Liver (tissue), 9 donors: ENCODE data around the gene PYGL. TPM values are rescaled to one million over a fixed set of nuclear protein-coding genes. Genes with fewer than 3 reads are reported as not detected.

Experiments
- DNase-seq: peaks from one replicate; pipeline ENCODE4 v3.0.0-alpha.2; 2017; ENCODE audit warnings: low spot score
- H3K27ac ChIP-seq, 2 donors: one replicate each; pipeline ENCODE4 v1.7.0; 2013; ENCODE audit warnings: inconsistent platforms in 2 of 2, low read length in 2 of 2, control low read depth in 1 of 2, low read depth in 1 of 2, mild to moderate bottlenecking in 1 of 2
- H3K27me3 ChIP-seq, 4 donors: one replicate each; pipeline versions ENCODE4 v1.6.1 to v1.7.0; 2013; ENCODE audit warnings: low read length in 3 of 4, inconsistent platforms in 1 of 4, mild to moderate bottlenecking in 1 of 4, moderate library complexity in 1 of 4; ENCODE audit not compliant: control insufficient read depth in 4 of 4, insufficient read depth in 4 of 4
- H3K36me3 ChIP-seq, 4 donors: one replicate each; pipeline versions ENCODE4 v1.6.1 to v1.7.0; 2013; ENCODE audit warnings: low read length in 3 of 4, mild to moderate bottlenecking in 3 of 4, low read depth in 1 of 4, moderate library complexity in 1 of 4; ENCODE audit not compliant: control insufficient read depth in 4 of 4, insufficient read depth in 3 of 4
- H3K4me1 ChIP-seq, 4 donors: one replicate each; pipeline versions ENCODE4 v1.6.1 to v1.7.0; 2013; ENCODE audit warnings: low read length in 3 of 4, mild to moderate bottlenecking in 3 of 4, moderate library complexity in 1 of 4; ENCODE audit not compliant: control insufficient read depth in 4 of 4, insufficient read depth in 4 of 4
- H3K4me3 ChIP-seq, 3 donors: one replicate each; pipeline versions ENCODE4 v1.6.1 to v1.7.0; 2013; ENCODE audit warnings: low read length in 3 of 3, control low read depth in 1 of 3, low read depth in 1 of 3, mild to moderate bottlenecking in 1 of 3
- H3K9ac ChIP-seq, 2 donors: one replicate each; pipeline ENCODE4 v1.7.0; 2013; ENCODE audit warnings: low read length in 2 of 2, mild to moderate bottlenecking in 2 of 2, moderate library complexity in 2 of 2, control low read depth in 1 of 2, low read depth in 1 of 2
- H3K9me3 ChIP-seq, 4 donors: one replicate each; pipeline versions ENCODE4 v1.6.1 to v1.7.0; 2013; ENCODE audit warnings: low read length in 3 of 4; ENCODE audit not compliant: control insufficient read depth in 4 of 4
- CTCF ChIP-seq: fragments of 150-350 bp; IDR thresholded peaks from 2 replicates; pipeline ENCODE4 v1.5.1; 2017; ENCODE audit warnings: improper control_type of control experiment, low read depth, low read length; ENCODE audit not compliant: missing input control
- FOXA1 ChIP-seq: IDR thresholded peaks from 2 replicates; pipeline ENCODE4 v1.6.1; 2016; ENCODE audit warnings: antibody characterized with exemption
- FOXA2 ChIP-seq: IDR thresholded peaks from 2 replicates; pipeline ENCODE4 v1.6.1; 2016; ENCODE audit warnings: antibody characterized with exemption
- HNF4A ChIP-seq, 2 donors: conservative IDR thresholded peaks; 2 replicates each; pipeline ENCODE4 v1.6.1; 2016; ENCODE audit warnings: antibody characterized with exemption in 2 of 2, mild to moderate bottlenecking in 2 of 2
- HNF4G ChIP-seq: IDR thresholded peaks from 2 replicates; pipeline ENCODE4 v1.6.1; 2016; ENCODE audit warnings: antibody characterized with exemption
- JUND ChIP-seq, 2 donors: IDR thresholded peaks; 2 replicates each; pipeline ENCODE4 v1.6.1; 2016; ENCODE audit warnings: antibody characterized with exemption in 2 of 2
- RAD21 ChIP-seq, 2 donors: IDR thresholded peaks; 2 replicates each; pipeline ENCODE4 v1.6.1; 2016; ENCODE audit warnings: antibody characterized with exemption in 2 of 2, mild to moderate bottlenecking in 2 of 2
- RXRA ChIP-seq, 2 donors: IDR thresholded peaks; 2 replicates each; pipeline ENCODE4 v1.6.1; 2017 to 2018; ENCODE audit warnings: antibody characterized with exemption in 2 of 2, mild to moderate bottlenecking in 1 of 2
- SP1 ChIP-seq: IDR thresholded peaks from 2 replicates; pipeline ENCODE4 v1.6.1; 2018; ENCODE audit warnings: antibody characterized with exemption, mild to moderate bottlenecking
- TAF1 ChIP-seq: conservative IDR thresholded peaks from 2 replicates; pipeline ENCODE4 v1.6.1; 2016; ENCODE audit warnings: antibody characterized with exemption, mild to moderate bottlenecking
- WGBS: extraction: QIAGEN DNeasy Blood & Tissue Kit; methylation state at CpG from one replicate; pipeline ENCODE4 v1.1.7; 2013; 5-methylcytosine and 5-hydroxymethylcytosine counted together
- polyA plus RNA-seq, 2 donors: library from polyadenylated mRNA; stranded (reverse) in 1 of 2; unstranded in 1 of 2; fragments of 200-250 nt in 1 of 2; fragments of >200 nt in 1 of 2; fragmentation: Nextera tagmentation in 1 of 2; extraction: Ambion mirVana in 1 of 2; gene quantifications; one replicate each; pipeline versions ENCODE4 v1.2.1 to v1.2.3, GENCODE V29; 2013 to 2015
- total RNA-seq, 2 donors: library from RNA; depleted of rRNA; stranded (reverse); fragments of >200 nt; gene quantifications; one replicate each; pipeline ENCODE4 v1.2.3, GENCODE V29; 2014
- TF ChIP-seq, protein P1 (sequence below): IDR thresholded peaks from 2 replicates; pipeline ENCODE4 v1.6.1; 2016; ENCODE audit warnings: antibody characterized with exemption
- TF ChIP-seq, protein P2 (sequence below): IDR thresholded peaks from 2 replicates; pipeline ENCODE4 v1.6.1; 2016; ENCODE audit warnings: antibody characterized with exemption, mild to moderate bottlenecking
- TF ChIP-seq, protein P3 (sequence below): IDR thresholded peaks from 2 replicates; pipeline ENCODE4 v1.6.1; 2016; ENCODE audit warnings: antibody characterized with exemption
- donor health status: healthy.
- donor health status: healthy.
- donor health status: healthy.
- donor health status: healthy.
- donor health status: healthy.

Gene PYGL
- total and polyA plus RNA-seq, 4 donors, result 53.0 to 109 (median 86.3) TPM

DNA sequence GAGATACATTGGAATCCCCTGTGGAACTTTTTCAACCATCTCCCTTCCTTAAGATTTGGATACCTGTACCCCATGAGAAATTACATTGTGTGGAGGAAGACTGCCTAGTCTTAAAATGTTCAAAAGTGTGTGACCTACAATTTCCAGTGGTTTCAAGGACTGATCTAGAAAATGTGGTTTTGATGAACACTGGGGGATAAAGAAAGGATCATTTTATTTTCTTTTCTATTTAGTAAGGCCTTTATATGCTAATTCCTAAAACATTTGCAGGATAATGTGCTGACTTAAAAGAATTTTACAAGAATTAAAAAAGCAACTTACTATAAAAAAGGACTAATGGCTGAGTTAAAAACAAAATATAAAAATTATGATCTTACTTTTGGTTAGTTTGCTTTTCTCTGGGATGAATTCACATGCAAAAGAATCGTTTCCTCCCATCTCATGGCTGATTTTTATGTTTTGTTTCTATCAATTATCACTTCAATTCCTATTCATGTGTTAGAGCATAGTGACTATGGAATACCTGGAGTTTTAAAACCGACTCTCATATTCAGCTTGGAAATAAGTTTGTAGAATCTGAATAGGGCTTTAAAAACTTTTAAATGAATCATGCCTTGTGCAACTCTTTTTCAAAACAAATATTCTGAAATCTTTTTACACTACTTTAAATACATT, 39.9 kb upstream of the PYGL start:
- Histone ChIP-seq H3K27ac (no peak overlapping the region), H3K27me3 (no peaks in the 10 kb centered on the region), H3K4me3 (no peak overlapping the region), H3K9ac (no peak overlapping the region), H3K36me3 (no peaks in the 10 kb centered on the region), H3K4me1 (no peaks in the 10 kb centered on the region), H3K9me3 (no peaks in the 10 kb centered on the region)
- DNase-seq, result no peak
- WGBS, result 86% methylated on average over 2 of the region's 2 CpGs
- TF ChIP-seq HNF4A (conservative IDR thresholded peaks at IDR 0.05), result no peak
- no peak for TF ChIP-seq RAD21 (IDR thresholded peaks at IDR 0.05)
- no peak for TF ChIP-seq FOXA2

GRCh38 chr14:50979941-50980850, 35.9 kb upstream of the PYGL start:
- Histone ChIP-seq H3K4me1 (no peaks in the 10 kb centered on the region), H3K9ac (no peak overlapping the region), H3K4me3 (no peak overlapping the region), H3K9me3 (no peaks in the 10 kb centered on the region), H3K27me3 (no peaks in the 10 kb centered on the region), H3K27ac (no peak overlapping the region), H3K36me3 (no peaks in the 10 kb centered on the region)
- TF ChIP-seq JUND (IDR thresholded peaks at IDR 0.05) (no peak), RXRA (IDR thresholded peaks at IDR 0.05) (no peak), SP1 (no peak), HNF4G (no peak), CTCF (no peak)
- TF ChIP-seq, protein P1, sequence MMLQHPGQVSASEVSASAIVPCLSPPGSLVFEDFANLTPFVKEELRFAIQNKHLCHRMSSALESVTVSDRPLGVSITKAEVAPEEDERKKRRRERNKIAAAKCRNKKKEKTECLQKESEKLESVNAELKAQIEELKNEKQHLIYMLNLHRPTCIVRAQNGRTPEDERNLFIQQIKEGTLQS, result no peak
- TF ChIP-seq, protein P2, sequence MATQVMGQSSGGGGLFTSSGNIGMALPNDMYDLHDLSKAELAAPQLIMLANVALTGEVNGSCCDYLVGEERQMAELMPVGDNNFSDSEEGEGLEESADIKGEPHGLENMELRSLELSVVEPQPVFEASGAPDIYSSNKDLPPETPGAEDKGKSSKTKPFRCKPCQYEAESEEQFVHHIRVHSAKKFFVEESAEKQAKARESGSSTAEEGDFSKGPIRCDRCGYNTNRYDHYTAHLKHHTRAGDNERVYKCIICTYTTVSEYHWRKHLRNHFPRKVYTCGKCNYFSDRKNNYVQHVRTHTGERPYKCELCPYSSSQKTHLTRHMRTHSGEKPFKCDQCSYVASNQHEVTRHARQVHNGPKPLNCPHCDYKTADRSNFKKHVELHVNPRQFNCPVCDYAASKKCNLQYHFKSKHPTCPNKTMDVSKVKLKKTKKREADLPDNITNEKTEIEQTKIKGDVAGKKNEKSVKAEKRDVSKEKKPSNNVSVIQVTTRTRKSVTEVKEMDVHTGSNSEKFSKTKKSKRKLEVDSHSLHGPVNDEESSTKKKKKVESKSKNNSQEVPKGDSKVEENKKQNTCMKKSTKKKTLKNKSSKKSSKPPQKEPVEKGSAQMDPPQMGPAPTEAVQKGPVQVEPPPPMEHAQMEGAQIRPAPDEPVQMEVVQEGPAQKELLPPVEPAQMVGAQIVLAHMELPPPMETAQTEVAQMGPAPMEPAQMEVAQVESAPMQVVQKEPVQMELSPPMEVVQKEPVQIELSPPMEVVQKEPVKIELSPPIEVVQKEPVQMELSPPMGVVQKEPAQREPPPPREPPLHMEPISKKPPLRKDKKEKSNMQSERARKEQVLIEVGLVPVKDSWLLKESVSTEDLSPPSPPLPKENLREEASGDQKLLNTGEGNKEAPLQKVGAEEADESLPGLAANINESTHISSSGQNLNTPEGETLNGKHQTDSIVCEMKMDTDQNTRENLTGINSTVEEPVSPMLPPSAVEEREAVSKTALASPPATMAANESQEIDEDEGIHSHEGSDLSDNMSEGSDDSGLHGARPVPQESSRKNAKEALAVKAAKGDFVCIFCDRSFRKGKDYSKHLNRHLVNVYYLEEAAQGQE, result no peak
- no peak for DNase-seq
- 56% methylated on average over 5 of the region's 5 CpGs for WGBS

GRCh38 chr14:50978888-50979287, 34.6 kb upstream of the PYGL start:
- Histone ChIP-seq H3K9me3 (no peaks in the 10 kb centered on the region), H3K4me3 (no peak overlapping the region), H3K4me1 (no peaks in the 10 kb centered on the region), H3K9ac (no peak overlapping the region), H3K27me3 (no peaks in the 10 kb centered on the region), H3K27ac (no peak overlapping the region), H3K36me3 (no peaks in the 10 kb centered on the region)
- TF ChIP-seq, protein P3, sequence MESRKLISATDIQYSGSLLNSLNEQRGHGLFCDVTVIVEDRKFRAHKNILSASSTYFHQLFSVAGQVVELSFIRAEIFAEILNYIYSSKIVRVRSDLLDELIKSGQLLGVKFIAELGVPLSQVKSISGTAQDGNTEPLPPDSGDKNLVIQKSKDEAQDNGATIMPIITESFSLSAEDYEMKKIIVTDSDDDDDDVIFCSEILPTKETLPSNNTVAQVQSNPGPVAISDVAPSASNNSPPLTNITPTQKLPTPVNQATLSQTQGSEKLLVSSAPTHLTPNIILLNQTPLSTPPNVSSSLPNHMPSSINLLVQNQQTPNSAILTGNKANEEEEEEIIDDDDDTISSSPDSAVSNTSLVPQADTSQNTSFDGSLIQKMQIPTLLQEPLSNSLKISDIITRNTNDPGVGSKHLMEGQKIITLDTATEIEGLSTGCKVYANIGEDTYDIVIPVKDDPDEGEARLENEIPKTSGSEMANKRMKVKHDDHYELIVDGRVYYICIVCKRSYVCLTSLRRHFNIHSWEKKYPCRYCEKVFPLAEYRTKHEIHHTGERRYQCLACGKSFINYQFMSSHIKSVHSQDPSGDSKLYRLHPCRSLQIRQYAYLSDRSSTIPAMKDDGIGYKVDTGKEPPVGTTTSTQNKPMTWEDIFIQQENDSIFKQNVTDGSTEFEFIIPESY, result no peak
- TF ChIP-seq TAF1 (no peak), SP1 (no peak), FOXA1 (no peak)
- DNase-seq, result no peak
- 90% methylated on average over 4 of the region's 4 CpGs for WGBS
